Thyroid gland (tissue), 4 donors: ENCODE measurements around the gene CDCA8. TPM values are rescaled to one million over a fixed set of nuclear protein-coding genes. Genes with fewer than 3 reads are reported as not detected.

Experiments
- DNase-seq, 2 donors: peaks; one replicate each; pipeline ENCODE4 v3.0.0-alpha.2; 2019
- H3K27ac ChIP-seq, 3 donors: fragments of 200-600 bp; sonication (generic); 1 replicate in 2 of 3; 2 replicates in 1 of 3; pipeline ENCODE4 v1.5.1; 2016 to 2019; ENCODE audit warnings: mild to moderate bottlenecking in 1 of 3, moderate library complexity in 1 of 3
- H3K27me3 ChIP-seq: fragments of 200-600 bp; sonication (generic); one replicate; pipeline ENCODE4 v1.5.1; 2019
- H3K36me3 ChIP-seq, 2 donors: fragments of 200-600 bp; sonication (generic); one replicate each; pipeline ENCODE4 v1.5.1; 2016 to 2019
- H3K4me1 ChIP-seq, 2 donors: fragments of 200-600 bp; sonication (generic); one replicate each; pipeline ENCODE4 v1.5.1; 2017 to 2019
- H3K4me3 ChIP-seq, 3 donors: fragments of 200-600 bp; sonication (generic); replicated peaks in 1 of 3; 1 replicate in 2 of 3; 2 replicates in 1 of 3; pipeline ENCODE4 v1.5.1; 2016; ENCODE audit warnings: mild to moderate bottlenecking in 1 of 3
- H3K9me3 ChIP-seq: fragments of 200-600 bp; sonication (generic); one replicate; pipeline ENCODE4 v1.5.1; 2017
- CTCF ChIP-seq, 6 experiments: fragments of 200-600 bp in 3 of 6; fragments of 450-650 bp in 3 of 6; sonication (generic) in 3 of 6; IDR thresholded peaks; one replicate each; pipeline ENCODE4 v1.5.1; 2016 to 2019; ENCODE audit warnings: antibody characterized with exemption in 6 of 6, mild to moderate bottlenecking in 2 of 6, inconsistent platforms in 1 of 6, moderate library complexity in 1 of 6
- POLR2A ChIP-seq, 2 donors: fragments of 450-650 bp; IDR thresholded peaks; one replicate each; pipeline ENCODE4 v1.6.1; 2017; ENCODE audit warnings: antibody characterized with exemption in 2 of 2, mild to moderate bottlenecking in 2 of 2, moderate library complexity in 1 of 2
- WGBS, 2 donors: methylation state at CpG; one replicate each; pipeline ENCODE4 v1.1.5; 2017; 5-methylcytosine and 5-hydroxymethylcytosine counted together
- intact Hi-C: fragments of 100-400 bp; cut with DNase I; formaldehyde crosslinking; loops from one replicate; pipeline ENCODE4 v1.15.1; 2023
- small RNA-seq: library from RNA; depleted of rRNA; stranded (forward); fragments of <200 nt; gene quantifications from one replicate; pipeline ENCODE3, GENCODE V24; 2016
- total RNA-seq, 4 donors: library from RNA; depleted of rRNA; stranded (reverse); fragments of >200 nt; gene quantifications; one replicate each; pipeline ENCODE4 v1.2.3, GENCODE V29; 2016

The CDCA8 gene
- total RNA-seq, 4 donors from 2014 or later, result 0.33 to 1.2 (median 0.81) TPM

DNA sequence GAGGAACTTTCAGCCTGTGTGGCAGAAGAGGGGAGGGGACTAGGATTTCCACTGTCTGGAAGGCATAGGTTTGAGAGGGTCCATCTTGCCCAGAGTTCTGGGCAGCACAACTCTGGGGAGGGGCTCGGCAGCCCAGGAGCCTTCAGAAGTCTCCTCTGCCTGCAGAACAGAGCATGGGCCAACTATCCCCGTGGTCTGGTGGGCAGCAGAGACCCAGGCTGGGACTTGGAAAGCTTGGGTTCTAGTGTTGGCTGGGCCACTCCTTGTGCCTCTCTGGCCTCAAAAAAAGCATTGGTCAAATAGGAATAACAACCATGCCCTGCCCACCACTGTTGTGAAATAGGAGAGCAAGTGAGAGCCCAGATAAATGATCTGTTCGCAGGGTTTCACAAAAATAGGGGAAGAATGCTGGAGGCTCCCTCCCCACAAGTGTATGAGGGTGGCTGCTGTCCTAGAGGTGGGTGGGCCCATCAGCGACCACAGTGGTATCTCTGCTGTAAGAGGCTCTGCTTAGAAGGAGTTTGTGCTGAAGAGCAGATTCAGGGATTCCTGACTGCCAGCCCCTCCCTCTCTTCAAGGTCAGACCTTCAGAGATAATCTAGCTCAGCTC is 63.7 kb downstream of the CDCA8 start:
- H3K4me3 ChIP-seq, result no peak overlapping the region
- DNase-seq, result no peak
- H3K27me3 ChIP-seq, result peaks cover 13% of the 10 kb centered on the region
- no peaks in the 10 kb centered on the region for H3K4me1 ChIP-seq
- intact Hi-C loops, result no loop called here
- no peak overlapping the region for H3K27ac ChIP-seq
- no peak for TF ChIP-seq CTCF (IDR thresholded peaks at IDR 0.05)
- TF ChIP-seq POLR2A (IDR thresholded peaks at IDR 0.05), result no peak
- 54 to 58% methylated on average over 3 of the region's 4 CpGs for whole genome bisulfite sequencing, 2 donors
- H3K36me3 ChIP-seq, result no peaks in the 10 kb centered on the region
- H3K9me3 ChIP-seq, result no peaks in the 10 kb centered on the region

Small RNAs within 50 kb of the gene (small RNA-seq; reads per million reads assigned to genes)
- not detected for gene RF00019

Other genes with a start within 250 kb of the CDCA8 start
- 1 to 10 TPM; 4.1 to 7.1 (median 5.1) TPM for gene ZC3H12A, start 217.9 kb upstream of the CDCA8 start, total RNA-seq
- 100 to 1,000 TPM in 2 of 4 donors, 10 to 100 TPM in 2; 78.9 to 109 (median 92.7) TPM for gene MEAF6, start 177.8 kb upstream of the CDCA8 start, total RNA-seq
- 10 to 100 TPM in 3 of 4 donors, 1 to 10 TPM in 1; 8.1 to 16.7 (median 13.0) TPM for gene SNIP1, start 138.2 kb upstream of the CDCA8 start, total RNA-seq
- gene DNALI1, start 135.6 kb upstream of the CDCA8 start, total RNA-seq, result 10 to 100 TPM; 25.5 to 36.3 (median 26.0) TPM
- 10 to 100 TPM; 27.1 to 53.8 (median 33.3) TPM for gene GNL2, start 96.6 kb upstream of the CDCA8 start, total RNA-seq
- under 1 TPM in 1 of 4 donors, not detected in 3; 0.44 TPM for gene RSPO1, start 57.6 kb upstream of the CDCA8 start, total RNA-seq
- under 1 TPM in 3 of 4 donors, not detected in 1; 0.11 to 0.54 (median 0.54) TPM for gene EPHA10, start 72.6 kb downstream of the CDCA8 start, total RNA-seq
- gene MANEAL, start 101.3 kb downstream of the CDCA8 start, total RNA-seq, result 1 to 10 TPM; 2.6 to 4.3 (median 3.5) TPM
- gene C1orf122, start 115.3 kb downstream of the CDCA8 start, total RNA-seq, result 100 to 1,000 TPM in 1 of 4 donors, 10 to 100 TPM in 3; 35.4 to 164 (median 69.9) TPM
- 10 to 100 TPM in 2 of 4 donors, 1 to 10 TPM in 2; 7.1 to 15.6 (median 10.9) TPM for gene YRDC, start 115.7 kb downstream of the CDCA8 start, total RNA-seq
- gene MTF1, start 167.1 kb downstream of the CDCA8 start, total RNA-seq, result 1 to 10 TPM; 4.0 to 6.9 (median 5.7) TPM